Posterior cingulate gyrus (tissue), 11 donors: Measurements from ENCODE around the gene TULP4.

Source experiments
- DNase-seq, 10 donors: peaks; one replicate each; pipeline versions ENCODE4 v3.0.0 to v3.0.0-alpha.2; 2020 to 2021; ENCODE audit warnings: mixed read lengths in 3 of 10
- intact Hi-C: fragments of 100-400 bp; cut with DNase I; formaldehyde crosslinking; loops from one replicate; pipeline ENCODE4 v1.15.1; 2023

Gene TULP4

DNA sequence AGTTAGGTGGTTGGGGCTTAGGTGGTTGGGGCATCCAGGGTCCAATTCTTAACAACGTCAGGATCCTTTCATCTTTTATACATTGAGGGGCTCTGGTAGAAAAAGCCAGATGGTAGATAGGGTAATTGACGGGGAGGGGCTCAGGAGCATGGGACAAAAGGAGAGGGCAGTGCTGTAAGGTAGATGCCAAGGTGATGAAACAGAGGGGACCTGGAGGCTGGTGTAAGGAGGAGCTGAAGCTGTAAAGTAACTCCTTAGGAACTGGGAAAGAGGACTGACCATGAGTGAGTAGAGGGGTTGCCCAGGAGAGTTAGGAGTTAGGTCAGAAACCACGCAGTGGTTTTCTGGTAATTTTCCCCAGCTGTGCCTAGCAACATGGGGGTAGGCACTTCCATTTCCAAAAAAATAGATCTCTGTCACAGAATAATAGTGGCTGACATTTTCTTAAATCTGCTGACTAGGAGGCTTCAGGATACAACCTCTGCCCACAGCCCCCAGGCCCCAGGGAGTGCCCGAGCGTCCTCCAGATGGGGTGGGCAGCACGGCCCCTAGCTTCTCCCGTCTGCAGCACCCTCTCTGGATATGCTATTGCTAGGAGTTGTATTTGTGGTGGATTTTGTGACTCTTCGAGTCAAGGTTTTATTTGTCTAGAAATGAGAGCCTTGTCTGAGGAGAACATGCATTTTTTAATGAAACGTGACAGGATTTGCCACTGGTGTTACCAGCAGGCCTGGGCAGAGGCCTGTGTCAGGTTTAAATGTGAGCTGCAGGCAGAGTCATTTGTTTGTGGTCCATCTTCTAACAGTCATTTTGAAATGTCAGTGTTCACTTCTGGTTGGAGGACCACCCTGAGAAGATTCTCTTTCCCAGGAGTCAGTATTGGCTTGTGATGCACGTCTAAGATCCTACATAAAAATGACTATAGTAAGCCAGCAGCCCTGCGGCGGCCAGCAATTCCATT is 44.6 kb downstream of the TULP4 start:
- intact Hi-C loops: no loop called here

DNA sequence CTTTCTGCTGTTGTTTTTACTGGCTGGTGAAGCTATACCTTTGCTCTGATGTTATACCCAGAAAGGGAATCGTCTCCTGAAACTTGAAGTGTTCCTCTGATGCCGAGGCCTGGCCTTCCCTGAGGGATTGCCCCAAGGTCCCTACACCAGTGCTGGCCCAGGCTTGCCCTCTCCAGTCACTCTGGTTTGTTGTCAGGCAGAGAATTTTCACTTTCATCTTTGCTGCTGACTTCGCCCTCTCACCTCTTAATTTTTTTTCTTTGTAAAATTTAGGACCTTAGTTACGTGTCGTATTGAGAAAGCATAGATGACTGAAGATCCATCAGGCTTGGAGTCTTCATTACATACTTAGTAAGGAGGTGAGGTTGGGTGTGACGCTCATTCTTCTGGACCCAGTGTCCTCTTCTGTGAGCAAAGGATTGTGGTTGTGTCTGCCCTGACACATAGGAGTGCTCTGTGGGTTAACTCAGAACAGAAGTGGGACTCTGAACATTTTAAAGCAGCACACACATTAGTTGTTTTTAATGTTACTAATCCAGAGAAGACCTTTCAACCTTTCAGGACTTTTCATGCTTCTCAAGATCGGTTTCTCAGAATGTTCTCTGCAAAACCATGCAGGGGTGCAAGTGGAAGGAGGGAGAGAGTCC is 45.4 kb downstream of the TULP4 start:
- peak in 1 of 10 donors; percentile 81 for DNase-seq
- intact Hi-C loops: no loop called here

More for the DNA sequence above, 44.6 kb downstream of the TULP4 start:
- DNase-seq: peak in 1 of 10 donors; percentile 60

DNA sequence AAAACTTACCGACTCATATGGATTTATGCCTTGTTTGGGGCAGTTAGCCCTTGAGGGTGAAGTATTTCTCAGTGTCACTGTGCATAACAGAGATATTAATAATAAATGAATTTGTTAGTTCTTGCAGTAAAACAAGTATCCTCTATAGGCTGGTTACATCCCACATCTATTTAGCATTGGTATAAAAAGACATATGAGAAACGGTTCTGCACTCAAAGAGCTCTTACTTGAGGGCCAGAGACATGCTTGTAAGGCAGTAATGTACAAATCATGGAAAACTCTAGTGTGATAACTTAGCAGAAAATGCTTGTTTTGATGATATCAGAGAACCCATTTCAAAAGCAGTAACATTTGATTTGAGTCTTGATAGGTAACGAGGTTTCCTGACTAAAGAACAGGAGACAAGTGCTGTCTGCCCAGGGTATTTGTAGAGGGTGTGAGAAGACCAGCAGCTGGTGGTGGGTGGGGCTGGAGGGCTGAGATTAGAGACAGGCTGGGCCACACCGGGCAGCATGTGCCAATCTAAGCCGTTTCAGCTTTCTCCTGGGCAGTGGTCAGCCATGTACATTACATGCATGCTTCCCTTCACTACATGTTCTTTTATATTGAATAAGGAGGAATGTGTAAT is 46.3 kb downstream of the TULP4 start:
- intact Hi-C loops: no loop called here

DNA sequence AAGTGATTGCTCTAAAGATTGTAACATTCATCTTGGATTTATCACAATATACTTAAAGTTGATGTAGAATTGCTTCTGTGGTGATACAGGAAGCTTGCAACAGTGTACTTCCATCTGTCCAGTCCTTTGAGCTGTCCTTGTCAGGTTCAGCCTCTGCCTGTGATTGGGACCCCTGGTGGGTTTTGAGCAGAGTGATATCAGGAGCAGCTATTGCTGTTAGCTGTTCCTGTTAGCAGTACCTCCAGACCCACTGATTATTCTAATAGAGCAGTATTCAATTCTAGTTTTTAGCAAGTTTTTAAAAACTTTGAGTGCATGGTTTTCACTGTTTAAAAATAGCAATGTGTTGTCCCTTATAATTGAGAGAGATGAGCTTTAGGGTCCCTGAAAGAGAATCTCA is 48.8 kb downstream of the TULP4 start:
- intact Hi-C loops: no loop called here
- no peak for DNase-seq

More for the DNA sequence above, 46.3 kb downstream of the TULP4 start:
- DNase-seq: peak in 2 of 10 donors; percentile 76 to 84

DNA sequence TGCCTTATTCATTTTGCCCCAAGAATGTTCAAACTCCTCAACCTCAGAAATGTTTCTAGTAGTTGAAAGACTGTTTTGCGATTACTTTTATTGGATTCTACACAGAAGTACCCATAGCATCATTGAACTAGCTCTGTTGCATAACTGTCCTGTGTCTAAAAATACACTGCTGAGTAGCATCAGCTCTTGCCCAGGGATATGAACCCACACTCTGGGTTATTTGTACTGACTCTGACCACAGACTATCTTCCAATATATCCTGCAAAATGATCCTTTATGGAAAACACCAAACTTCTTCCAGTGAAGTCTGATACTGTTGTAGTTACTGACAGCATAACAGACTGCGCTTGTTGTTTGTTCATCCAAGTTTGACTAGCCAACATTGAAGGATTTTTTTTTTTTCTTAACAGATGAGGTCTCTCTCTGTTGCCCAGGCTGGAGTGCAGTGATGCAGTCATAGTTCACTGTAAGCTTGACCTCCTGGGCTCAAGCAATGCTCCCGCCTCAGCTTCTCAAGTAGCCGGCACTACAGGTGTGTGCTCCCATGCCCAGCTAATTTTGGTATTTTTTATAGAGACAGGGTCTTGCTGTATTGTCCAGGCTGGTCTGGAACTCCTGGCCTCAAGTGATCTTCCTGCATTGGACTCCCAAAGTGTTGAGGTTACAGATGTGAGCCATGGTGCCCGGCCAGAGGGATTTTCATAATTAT is 49.9 kb downstream of the TULP4 start:
- DNase-seq: no peak
- intact Hi-C loops: no loop called here

DNA sequence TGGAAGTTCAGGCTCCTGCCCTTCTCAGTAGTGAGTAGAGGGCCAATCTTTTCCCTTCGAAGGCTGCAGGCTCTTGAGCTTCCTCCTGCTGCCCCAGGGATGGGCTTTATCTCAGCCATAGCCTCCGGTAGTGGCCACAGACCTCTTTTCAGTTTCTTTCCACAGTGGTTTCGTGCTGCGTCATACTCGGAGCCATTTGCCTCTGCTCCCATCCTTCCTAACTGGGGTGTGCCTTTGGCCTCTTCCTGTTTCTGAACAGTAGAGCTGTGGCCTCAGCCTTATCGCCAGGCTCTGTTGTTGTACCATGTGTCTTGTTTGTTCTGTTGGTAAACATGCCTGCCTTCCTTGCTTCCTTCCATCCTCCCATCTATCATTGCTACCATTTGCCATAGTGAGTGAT is 54.1 kb downstream of the TULP4 start:
- intact Hi-C loops: no loop called here
- DNase-seq: no peak

DNA sequence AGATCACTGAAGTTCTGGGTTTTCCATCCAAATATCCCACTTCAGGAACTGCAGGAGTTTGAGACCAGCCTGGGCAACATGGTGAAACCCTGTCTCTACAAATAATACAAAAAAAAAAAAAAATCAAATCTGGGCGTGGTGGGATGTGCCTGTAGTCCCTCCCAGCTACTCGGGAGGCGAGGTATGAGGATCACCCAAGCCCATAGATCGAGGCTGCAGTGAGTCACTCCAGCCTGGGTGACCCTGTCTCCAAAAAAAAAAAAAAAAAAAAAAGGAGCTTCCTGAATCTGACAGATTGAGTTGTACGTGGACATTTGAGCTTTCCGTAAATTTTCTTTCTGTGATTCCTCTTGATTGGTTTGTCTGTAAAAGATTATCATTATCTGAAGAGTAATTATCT is 55.6 kb downstream of the TULP4 start:
- intact Hi-C loops: no loop called here
- DNase-seq: no peak

DNA sequence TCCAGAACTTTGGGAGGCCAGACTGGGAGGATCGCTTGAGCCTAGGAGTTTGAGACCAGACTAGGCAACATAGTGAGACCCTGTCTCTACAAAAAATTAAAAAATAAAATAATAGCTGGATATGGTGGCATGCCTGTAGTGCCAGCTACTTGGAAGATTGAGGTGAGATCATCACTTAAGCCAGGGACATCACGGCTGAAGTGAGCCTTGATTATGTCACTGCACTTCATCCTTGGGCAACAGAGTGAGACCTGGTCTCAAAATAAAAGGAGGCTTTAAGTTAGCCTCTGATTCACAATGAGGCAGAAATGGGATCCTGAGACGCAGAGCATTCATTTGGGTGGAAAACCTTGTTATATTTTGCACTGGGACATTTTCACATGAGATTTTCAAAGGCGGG is 57.0 kb downstream of the TULP4 start:
- DNase-seq: no peak
- intact Hi-C loops: no loop called here

DNA sequence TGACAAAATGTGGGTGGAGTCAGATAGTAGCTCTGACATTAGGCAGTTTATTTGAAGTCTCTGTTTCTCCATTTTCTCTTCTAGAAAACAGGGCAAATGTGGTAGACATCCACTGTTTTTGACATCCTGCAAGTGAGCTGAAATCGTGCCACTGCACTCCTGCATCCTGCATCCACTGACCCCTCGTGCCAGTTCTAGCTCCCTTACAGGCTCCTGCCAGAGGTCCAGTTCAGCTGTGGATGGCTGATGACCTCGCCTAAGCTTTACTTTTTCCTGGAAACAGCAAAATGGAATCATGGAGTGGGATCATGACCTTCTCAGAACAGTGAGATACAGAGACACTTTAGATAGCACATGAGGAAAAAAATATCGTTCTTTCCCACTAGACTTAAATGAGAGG is 58.5 kb downstream of the TULP4 start:
- intact Hi-C loops: no loop called here
- no peak for DNase-seq

DNA sequence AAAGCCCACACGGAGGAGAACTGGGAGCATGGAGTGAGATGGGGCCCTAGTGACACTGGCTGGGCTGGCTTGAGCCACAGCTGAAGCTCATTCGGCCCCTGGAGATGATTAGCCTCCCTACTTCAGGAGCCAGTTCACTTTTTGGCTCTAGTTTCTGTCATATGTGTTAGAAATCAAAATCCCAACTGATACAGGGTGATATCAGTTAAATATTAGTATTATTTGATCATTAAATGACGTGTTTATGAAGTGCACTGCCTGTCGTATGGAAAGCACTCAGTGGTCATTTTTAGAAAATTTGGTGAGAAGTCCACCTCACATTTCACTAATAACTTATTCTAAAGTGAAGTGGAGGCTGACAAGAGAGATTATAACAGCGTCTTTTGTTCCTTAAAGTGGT is 59.0 kb downstream of the TULP4 start:
- intact Hi-C loops: no loop called here
- no peak for DNase-seq

DNA sequence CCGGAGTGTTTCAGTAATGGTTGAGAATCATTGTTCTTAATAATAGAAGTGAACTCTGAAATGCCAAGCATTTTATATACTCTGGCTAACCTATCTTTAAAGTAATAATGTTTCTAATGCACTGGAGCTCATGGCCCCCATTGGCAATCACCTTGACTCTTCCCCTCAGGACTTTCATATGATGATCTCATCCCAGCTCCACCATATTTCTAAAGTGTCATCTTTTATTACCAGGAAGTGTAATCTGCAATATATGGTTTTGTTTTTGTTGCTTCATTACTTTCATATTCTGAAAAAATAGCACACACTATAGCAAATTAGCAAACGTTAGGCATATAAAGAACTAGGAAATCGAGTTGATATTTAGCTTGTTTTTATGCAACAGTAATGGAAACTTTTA is 60.3 kb downstream of the TULP4 start:
- DNase-seq: no peak
- intact Hi-C loops: no loop called here

DNA sequence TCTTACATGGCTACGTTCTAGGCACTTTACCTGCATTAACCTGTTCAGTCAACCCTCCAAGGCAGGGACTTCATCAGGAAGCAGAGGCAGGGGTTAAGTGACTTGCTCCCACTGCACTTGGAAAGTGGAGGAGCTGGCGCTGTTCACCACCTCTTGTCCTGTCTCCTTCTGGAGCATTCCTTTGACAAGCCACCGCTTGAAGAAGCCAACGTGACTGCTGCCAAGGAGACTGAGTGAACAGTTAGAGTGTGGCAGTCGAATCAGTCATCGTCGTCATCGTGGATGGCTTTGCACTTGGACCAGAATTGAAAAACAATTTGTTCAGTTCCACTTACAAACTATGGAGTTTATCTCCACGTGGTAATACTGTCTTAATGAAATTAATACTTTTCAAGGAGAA is 60.9 kb downstream of the TULP4 start:
- intact Hi-C loops: no loop called here
- peak in 1 of 10 donors; percentile 82 for DNase-seq

DNA sequence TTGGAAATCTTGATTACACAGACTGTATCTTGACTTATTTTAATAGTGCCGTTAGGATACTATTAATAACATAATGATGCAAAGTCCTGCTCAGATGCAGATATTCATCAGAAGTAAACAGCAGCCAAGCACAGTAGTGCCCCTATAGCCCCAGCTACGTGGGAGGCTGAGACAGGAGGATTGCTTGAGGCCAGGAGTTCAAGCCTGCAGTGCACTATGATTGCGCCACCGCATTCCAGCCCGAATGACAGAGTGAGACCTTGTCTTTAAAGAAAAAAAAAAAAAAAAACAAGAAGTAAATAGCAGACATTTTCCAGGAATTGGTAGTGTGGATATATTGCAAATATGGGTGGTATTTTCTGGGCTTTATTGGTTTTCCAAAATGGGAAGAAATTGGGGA is 61.8 kb downstream of the TULP4 start:
- intact Hi-C loops: no loop called here
- DNase-seq: no peak

DNA sequence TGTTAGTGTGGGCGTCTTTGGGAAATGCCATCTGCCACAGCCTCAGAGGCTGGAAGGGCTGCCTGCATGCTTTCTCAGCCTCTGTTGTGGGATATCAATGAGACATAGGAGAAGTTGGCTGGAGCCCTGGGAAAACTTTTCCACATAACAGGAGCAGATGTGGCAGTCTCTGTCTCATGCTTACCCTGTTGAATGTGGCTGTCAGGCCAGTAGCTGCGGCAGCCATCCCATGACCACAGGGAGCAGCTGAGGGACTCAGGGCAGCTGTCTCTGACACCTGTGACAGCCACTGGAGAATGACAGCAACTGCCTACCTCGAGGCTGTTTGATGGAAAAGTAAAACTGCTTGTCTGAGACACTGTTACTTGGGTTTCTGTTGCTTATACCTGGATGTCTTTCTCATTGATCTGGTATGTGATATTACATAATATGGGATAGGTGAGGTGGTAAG is 64.4 kb downstream of the TULP4 start:
- intact Hi-C loops: no loop called here

DNA sequence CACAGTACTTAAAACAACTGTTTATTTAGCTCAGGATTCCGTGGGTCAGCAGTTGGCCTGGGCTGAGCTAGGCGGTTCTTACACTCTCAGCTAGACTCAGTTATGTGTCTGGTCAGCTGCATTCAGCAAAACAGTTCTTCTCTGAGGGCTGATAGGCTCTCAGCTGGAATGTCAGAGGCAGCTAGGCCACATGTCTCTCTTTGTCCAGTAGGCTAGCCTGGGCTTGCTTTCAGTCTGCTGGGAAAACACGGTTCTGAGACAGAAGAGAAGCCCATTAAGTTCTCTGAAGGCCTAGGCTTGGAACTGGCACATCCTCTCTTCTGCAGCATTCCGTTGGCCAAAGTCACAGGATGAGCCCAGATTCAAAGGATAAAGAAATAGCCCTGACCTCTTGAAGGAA is 65.6 kb downstream of the TULP4 start:
- DNase-seq: peak in 2 of 10 donors; percentile 48 to 88
- intact Hi-C loops: no loop called here

More for the DNA sequence above, 64.4 kb downstream of the TULP4 start:
- DNase-seq: peak in 9 of 10 donors; percentile 32 to 91 (median 52)

DNA sequence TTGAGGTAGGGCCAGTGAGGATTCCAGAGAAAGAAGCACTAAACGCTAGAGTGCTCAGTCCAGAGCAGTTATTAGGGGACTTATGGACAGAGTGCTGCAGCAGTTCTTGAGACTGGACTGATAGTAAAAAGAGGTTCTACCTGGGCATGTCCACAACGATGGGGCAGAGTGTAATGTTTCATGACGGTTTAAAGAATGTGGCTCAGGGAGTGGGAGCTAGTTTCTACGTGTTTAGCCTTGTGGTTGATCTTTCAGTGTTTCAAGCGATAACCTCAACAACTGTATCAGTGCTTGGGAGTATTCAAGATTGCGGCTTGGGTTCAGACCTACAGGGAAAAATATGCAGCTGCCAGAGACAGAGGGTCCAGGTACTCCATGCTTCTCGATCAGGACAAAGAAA is 67.1 kb downstream of the TULP4 start:
- no peak for DNase-seq
- intact Hi-C loops: no loop called here

DNA sequence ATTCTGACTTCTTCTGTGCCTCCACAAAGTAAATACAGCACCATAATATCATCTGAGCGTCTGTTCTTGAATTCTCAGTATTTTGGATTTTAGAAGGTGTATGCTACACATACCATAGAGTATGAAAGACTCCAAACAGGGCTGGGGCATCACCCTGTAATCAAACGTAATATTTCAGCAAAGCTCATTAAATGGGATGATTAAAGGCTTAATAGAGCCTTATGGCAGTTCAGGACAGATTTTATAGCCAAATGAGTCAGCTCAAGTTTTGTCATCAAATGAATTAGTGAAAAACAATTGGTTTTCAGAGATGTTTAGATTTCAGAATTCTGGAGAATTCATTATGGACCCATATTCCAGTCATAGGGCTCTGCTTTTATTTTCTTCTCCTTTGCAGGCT is 68.9 kb downstream of the TULP4 start:
- no peak for DNase-seq
- intact Hi-C loops: no loop called here

DNA sequence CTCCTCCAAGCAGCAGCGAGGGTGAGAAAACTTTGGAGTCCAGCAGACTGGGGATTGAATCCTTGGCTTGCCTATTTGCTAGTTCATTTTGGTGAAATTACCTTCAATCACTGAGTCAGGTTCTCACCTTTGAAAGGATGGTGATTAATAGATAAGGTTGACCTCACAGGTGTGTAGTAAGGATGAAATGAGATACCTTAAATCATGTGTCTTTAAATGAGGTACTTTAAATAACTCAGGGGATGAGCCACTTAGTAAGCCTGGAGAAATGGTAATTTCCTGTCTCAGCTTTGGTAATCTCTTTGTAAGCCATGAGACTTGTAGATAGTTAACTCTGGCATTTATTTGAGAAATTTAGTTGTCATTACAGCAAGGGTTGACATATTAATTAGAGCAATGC is 70.2 kb downstream of the TULP4 start:
- intact Hi-C loops: no loop called here
- no peak for DNase-seq

DNA sequence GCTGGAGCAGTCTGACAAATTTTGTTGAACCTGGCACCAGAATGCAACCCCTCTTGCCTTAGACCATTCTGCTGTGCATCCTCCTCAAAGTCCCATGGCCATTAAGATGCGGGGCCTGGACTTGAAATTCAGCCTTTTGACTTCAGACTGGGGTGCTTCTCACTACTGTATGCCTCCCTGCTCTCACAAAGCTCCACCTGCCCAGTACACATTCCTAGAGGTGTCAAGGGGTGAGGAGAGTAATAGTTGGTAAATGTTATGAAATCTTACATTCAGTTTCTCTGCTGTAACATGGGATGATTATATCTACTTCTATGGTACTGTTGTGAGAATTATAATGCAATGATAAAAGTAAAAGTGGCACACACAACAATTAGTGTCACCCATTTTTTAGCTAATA is 70.8 kb downstream of the TULP4 start:
- intact Hi-C loops: no loop called here
- DNase-seq: no peak

DNA sequence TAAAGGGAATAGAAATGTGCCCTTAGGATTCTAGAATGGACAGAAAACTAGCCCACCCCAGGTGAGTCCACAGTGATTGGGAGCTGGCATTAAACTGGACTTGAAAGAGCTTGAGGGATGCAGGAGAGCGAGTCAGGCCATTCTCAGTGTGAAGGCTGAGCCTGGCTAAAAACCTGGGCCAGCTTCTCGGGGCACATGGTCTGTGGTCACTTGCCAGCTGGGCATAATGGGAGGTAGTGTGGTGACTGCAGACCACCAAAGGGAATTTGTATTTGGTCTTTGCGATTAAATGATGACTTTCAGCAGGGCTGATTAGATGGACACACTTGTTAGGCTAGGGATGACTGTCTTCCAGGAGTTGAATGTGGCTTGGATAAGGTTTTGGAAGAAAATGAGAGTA is 71.3 kb downstream of the TULP4 start:
- intact Hi-C loops: no loop called here
- peak in 1 of 10 donors; percentile 83 for DNase-seq

DNA sequence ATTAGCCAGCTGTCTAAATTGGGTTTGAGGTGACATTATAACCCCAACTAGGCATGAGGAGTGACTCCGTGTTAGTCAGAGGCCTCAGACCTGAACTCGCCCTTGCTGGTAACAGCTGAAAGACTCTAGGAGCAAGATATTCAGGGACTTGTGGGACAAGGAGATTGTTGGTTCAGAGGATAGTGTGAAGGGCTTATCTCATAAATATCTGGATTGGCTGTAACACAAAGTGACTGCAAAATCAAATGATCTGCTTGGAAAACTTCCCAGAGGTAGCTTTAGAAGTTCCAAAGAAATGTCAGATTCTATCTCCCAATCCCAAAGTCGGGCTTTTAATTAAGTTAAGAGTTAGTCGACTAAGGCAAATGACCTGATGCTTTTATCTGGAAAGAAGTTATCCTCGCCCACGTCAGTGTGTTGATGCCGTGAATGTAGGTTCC is 72.4 kb downstream of the TULP4 start:
- DNase-seq: no peak
- intact Hi-C loops: no loop called here
